HCT116 (cell line): Measurements from ENCODE around the gene LTBP1. TPM values are rescaled to one million over a fixed set of nuclear protein-coding genes. Genes with fewer than 3 reads are reported as not detected.

Experiments
- ATAC-seq: fragments of 200-7000 bp; cut with Tn5 transposase; 2 replicates; pipeline ENCODE4 v1.9.1; 2020; ENCODE audit warnings: mild to moderate bottlenecking, moderate library complexity
- BruUV-seq: library from RNA; stranded (reverse); fragments of 400-500 nt; replicated peaks from 2 replicates; lab custom pipeline; 2021; lab: Mats Ljungman, UMichigan
- CTCF ChIA-PET: fragments of 300-600 bp; sonication (Branson Sonifier 250); formaldehyde crosslinking; loops from one replicate; lab custom pipeline; 2021; ENCODE audit warnings: antibody characterized with exemption; lab: Charles Lee
- POLR2A ChIA-PET: fragments of 300-600, 350-600 bp; sonication (Branson Sonifier 250); formaldehyde crosslinking; loops from one replicate; lab custom pipeline; 2021; ENCODE audit warnings: antibody characterized with exemption; lab: Charles Lee
- RAD21 ChIA-PET, 2 experiments: fragments of 300-600 bp; sonication (Branson Sonifier 250); formaldehyde crosslinking; loops; one replicate each; lab custom pipeline; 2023; ENCODE audit warnings: low total read pairs in 2 of 2; ENCODE audit not compliant: uncharacterized antibody in 2 of 2, unreplicated experiment in 2 of 2, low non-redundant PET in 1 of 2; lab: Charles Lee
- DNase-seq: peaks from one replicate; pipeline ENCODE4 v3.0.0-alpha.2; 2010; ENCODE audit warnings: low read depth, low spot score
- H2AFZ ChIP-seq: fragments of 200-600 bp; shearing (Covaris generic), sonication (generic); 2 replicates; pipeline ENCODE4 v1.6.1; 2017; ENCODE audit warnings: low read depth, mixed run types, mixed read lengths, antibody characterized with exemption, low read length; ENCODE audit not compliant: poor library complexity, severe bottlenecking
- H3K27ac ChIP-seq: 2 replicates; pipeline ENCODE4 v1.5.1; 2012; ENCODE audit warnings: low read depth, low read length
- H3K27me3 ChIP-seq: fragments of 200-600 bp; sonication (generic); 2 replicates; pipeline ENCODE4 v1.6.1; 2016; ENCODE audit warnings: mixed run types, low read length, mixed read lengths; ENCODE audit not compliant: insufficient read depth
- H3K36me3 ChIP-seq, 2 experiments: fragments of 200-500 bp in 1 of 2; fragments of 200-600 bp in 1 of 2; sonication (Bioruptor generic) in 1 of 2; sonication (generic) in 1 of 2; 2 replicates each; pipeline versions ENCODE4 v1.5.1 to v1.6.1; 2014 to 2016; ENCODE audit warnings: low read length in 2 of 2, inconsistent platforms in 1 of 2, mixed read lengths in 1 of 2, mixed run types in 1 of 2; ENCODE audit not compliant: insufficient read depth in 2 of 2, control insufficient read depth in 1 of 2
- H3K4me1 ChIP-seq, 2 experiments: fragments of 200-600 bp in 1 of 2; sonication (generic) in 1 of 2; 2 replicates each; pipeline versions ENCODE4 v1.5.1 to v1.6.1; 2012 to 2017; ENCODE audit warnings: low read length in 2 of 2, inconsistent platforms in 1 of 2, mild to moderate bottlenecking in 1 of 2, mixed read lengths in 1 of 2, mixed run types in 1 of 2, moderate library complexity in 1 of 2; ENCODE audit not compliant: insufficient read depth in 2 of 2, control insufficient read depth in 1 of 2
- H3K4me2 ChIP-seq: fragments of 200-600 bp; sonication (generic); 2 replicates; pipeline ENCODE4 v1.6.1; 2017; ENCODE audit warnings: mixed run types, low read length, mixed read lengths
- H3K4me3 ChIP-seq, 2 experiments: fragments of 200-600 bp in 1 of 2; sonication (generic) in 1 of 2; replicated peaks in 1 of 2; 2 replicates each; pipeline ENCODE4 v1.5.1; 2011 to 2016; ENCODE audit warnings: low read length in 2 of 2, control low read depth in 1 of 2, low read depth in 1 of 2, mild to moderate bottlenecking in 1 of 2, mixed read lengths in 1 of 2, mixed run types in 1 of 2
- H3K79me2 ChIP-seq: fragments of 200-600 bp; sonication (generic); 2 replicates; pipeline ENCODE4 v1.6.1; 2017; ENCODE audit warnings: mild to moderate bottlenecking, mixed run types, low read length, moderate library complexity, mixed read lengths; ENCODE audit not compliant: insufficient read depth
- H3K9ac ChIP-seq: fragments of 200-600 bp; sonication (generic); 2 replicates; pipeline ENCODE4 v1.6.1; 2016; ENCODE audit warnings: low read length, mixed read lengths
- H3K9me2 ChIP-seq: fragments of 200-600 bp; sonication (generic), shearing (Covaris generic); 2 replicates; pipeline ENCODE4 v1.6.1; 2017; ENCODE audit warnings: mixed run types, mild to moderate bottlenecking, moderate library complexity; ENCODE audit not compliant: insufficient read depth
- H3K9me3 ChIP-seq, 2 experiments: fragments of 200-500 bp in 1 of 2; fragments of 200-600 bp in 1 of 2; sonication (Bioruptor generic) in 1 of 2; sonication (generic) in 1 of 2; 2 replicates each; pipeline ENCODE4 v1.6.1; 2014 to 2017; ENCODE audit warnings: low read length in 2 of 2, mixed read lengths in 2 of 2, inconsistent platforms in 1 of 2, low read depth in 1 of 2, mild to moderate bottlenecking in 1 of 2, mixed run types in 1 of 2, moderate library complexity in 1 of 2; ENCODE audit not compliant: control insufficient read depth in 1 of 2, insufficient read depth in 1 of 2
- H4K20me1 ChIP-seq: fragments of 200-600 bp; sonication (generic), shearing (Covaris generic); 2 replicates; pipeline ENCODE4 v1.6.1; 2017; ENCODE audit warnings: mixed run types, mild to moderate bottlenecking, moderate library complexity; ENCODE audit not compliant: insufficient read depth
- EGR1 ChIP-seq: IDR thresholded peaks from 2 replicates; pipeline ENCODE4 v1.6.1; 2012; ENCODE audit warnings: low read depth
- ELF1 ChIP-seq: IDR thresholded peaks from 2 replicates; pipeline ENCODE4 v1.6.1; 2012; ENCODE audit warnings: low read depth, borderline replicate concordance
- EZH2phosphoT487 ChIP-seq: fragments of 200-600 bp; IDR thresholded peaks from 2 replicates; pipeline ENCODE4 v1.6.1; 2018; ENCODE audit warnings: antibody characterized with exemption, borderline replicate concordance
- FOSL1 ChIP-seq: IDR thresholded peaks from 2 replicates; pipeline ENCODE4 v1.6.1; 2012; ENCODE audit warnings: low read depth
- RAD21 ChIP-seq: IDR thresholded peaks from 2 replicates; pipeline ENCODE4 v1.6.1; 2012; ENCODE audit warnings: low read depth, mild to moderate bottlenecking
- SIN3A ChIP-seq: IDR thresholded peaks from 2 replicates; pipeline ENCODE4 v1.6.1; 2012; ENCODE audit warnings: low read depth
- SP1 ChIP-seq: IDR thresholded peaks from 2 replicates; pipeline ENCODE4 v1.6.1; 2012; ENCODE audit warnings: low read depth
- SRF ChIP-seq: IDR thresholded peaks from 2 replicates; pipeline ENCODE4 v1.6.1; 2012; ENCODE audit warnings: low read depth
- TCF7L2 ChIP-seq: IDR thresholded peaks from 2 replicates; pipeline ENCODE4 v1.7.0; 2011; ENCODE audit warnings: borderline replicate concordance, inconsistent platforms; ENCODE audit not compliant: insufficient read depth, insufficient read length; ENCODE audit errors: extremely low read depth
- ZFX ChIP-seq: fragments of 450-650 bp; IDR thresholded peaks from 2 replicates; pipeline ENCODE4 v1.6.1; 2017
- ZNF274 ChIP-seq: fragments of 200-500 bp; sonication (Bioruptor generic); IDR thresholded peaks from 2 replicates; pipeline ENCODE4 v1.6.1; 2014; ENCODE audit warnings: mild to moderate bottlenecking, low read depth, low read length, inconsistent platforms
- intact Hi-C: fragments of 100-400 bp; cut with micrococcal nuclease; formaldehyde crosslinking; loops from 2 replicates; pipeline ENCODE4 v1.10.0; 2022
- total RNA-seq: library from RNA; stranded (reverse); gene quantifications from one replicate; pipeline ENCODE4 v1.2.1, GENCODE V29; 2021; ENCODE audit not compliant: unreplicated experiment
- TF ChIP-seq, protein P1 (sequence below): IDR thresholded peaks from 2 replicates; pipeline ENCODE4 v1.6.1; 2011; ENCODE audit warnings: mild to moderate bottlenecking, low read length, moderate library complexity; ENCODE audit not compliant: insufficient replicate concordance; ENCODE audit errors: extremely low read depth
- TF ChIP-seq, protein P2 (sequence below), 3 experiments: fragments of 200-600 bp in 1 of 3; sonication (generic) in 1 of 3; IDR thresholded peaks in 2 of 3; conservative IDR thresholded peaks in 1 of 3; 2 replicates each; pipeline ENCODE4 v1.5.1; 2012 to 2017; ENCODE audit warnings: low read depth in 2 of 3, low read length in 2 of 3, antibody characterized with exemption in 1 of 3, borderline replicate concordance in 1 of 3, control low read depth in 1 of 3, mild to moderate bottlenecking in 1 of 3, mixed read lengths in 1 of 3, mixed run types in 1 of 3, moderate library complexity in 1 of 3; ENCODE audit not compliant: insufficient read depth in 1 of 3
- TF ChIP-seq, protein P3 (sequence below): IDR thresholded peaks from 2 replicates; pipeline ENCODE4 v1.6.1; 2012

Gene LTBP1
- total RNA-seq, 1 experiment from 2014 or later: 5.1 TPM

DNA sequence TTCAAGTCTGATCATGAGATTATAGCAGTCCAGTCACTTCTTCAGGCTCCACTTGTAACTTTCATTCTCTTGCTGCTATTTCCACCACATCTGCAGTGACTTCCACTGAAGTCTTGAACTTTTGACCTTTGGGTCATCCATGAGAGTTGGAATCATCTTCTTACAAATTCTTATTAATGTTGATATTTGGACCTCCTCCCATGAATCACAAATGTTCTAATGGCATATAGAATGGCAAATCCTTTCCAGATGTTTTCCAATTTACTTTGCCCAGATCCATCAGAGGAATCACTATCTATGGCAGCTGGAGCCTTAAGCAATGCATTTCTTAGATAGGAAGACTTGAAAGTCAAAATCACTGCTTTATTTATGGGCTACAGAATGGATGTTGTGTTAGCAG is 159.4 kb downstream of the LTBP1 start:
- Histone ChIP-seq H2AFZ (no peak overlapping the region), H3K9me3 (no peaks in the 10 kb centered on the region), H3K4me2 (no peak overlapping the region), H3K9ac (no peak overlapping the region)
- no peak for DNase-seq
- no TSS peak for BruUV-seq
- POLR2A ChIA-PET: no interaction called here
- TF ChIP-seq EGR1 (no peak), SP1 (no peak), ZFX (no peak), SRF (no peak), RAD21 (no peak), SIN3A (no peak), EZH2phosphoT487 (no peak), FOSL1 (no peak), ELF1 (no peak), ZNF274 (no peak), TCF7L2 (no peak)
- TF ChIP-seq, protein P1, sequence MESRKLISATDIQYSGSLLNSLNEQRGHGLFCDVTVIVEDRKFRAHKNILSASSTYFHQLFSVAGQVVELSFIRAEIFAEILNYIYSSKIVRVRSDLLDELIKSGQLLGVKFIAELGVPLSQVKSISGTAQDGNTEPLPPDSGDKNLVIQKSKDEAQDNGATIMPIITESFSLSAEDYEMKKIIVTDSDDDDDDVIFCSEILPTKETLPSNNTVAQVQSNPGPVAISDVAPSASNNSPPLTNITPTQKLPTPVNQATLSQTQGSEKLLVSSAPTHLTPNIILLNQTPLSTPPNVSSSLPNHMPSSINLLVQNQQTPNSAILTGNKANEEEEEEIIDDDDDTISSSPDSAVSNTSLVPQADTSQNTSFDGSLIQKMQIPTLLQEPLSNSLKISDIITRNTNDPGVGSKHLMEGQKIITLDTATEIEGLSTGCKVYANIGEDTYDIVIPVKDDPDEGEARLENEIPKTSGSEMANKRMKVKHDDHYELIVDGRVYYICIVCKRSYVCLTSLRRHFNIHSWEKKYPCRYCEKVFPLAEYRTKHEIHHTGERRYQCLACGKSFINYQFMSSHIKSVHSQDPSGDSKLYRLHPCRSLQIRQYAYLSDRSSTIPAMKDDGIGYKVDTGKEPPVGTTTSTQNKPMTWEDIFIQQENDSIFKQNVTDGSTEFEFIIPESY: no peak
- TF ChIP-seq, protein P2, sequence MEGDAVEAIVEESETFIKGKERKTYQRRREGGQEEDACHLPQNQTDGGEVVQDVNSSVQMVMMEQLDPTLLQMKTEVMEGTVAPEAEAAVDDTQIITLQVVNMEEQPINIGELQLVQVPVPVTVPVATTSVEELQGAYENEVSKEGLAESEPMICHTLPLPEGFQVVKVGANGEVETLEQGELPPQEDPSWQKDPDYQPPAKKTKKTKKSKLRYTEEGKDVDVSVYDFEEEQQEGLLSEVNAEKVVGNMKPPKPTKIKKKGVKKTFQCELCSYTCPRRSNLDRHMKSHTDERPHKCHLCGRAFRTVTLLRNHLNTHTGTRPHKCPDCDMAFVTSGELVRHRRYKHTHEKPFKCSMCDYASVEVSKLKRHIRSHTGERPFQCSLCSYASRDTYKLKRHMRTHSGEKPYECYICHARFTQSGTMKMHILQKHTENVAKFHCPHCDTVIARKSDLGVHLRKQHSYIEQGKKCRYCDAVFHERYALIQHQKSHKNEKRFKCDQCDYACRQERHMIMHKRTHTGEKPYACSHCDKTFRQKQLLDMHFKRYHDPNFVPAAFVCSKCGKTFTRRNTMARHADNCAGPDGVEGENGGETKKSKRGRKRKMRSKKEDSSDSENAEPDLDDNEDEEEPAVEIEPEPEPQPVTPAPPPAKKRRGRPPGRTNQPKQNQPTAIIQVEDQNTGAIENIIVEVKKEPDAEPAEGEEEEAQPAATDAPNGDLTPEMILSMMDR (IDR thresholded peaks at IDR 0.05 in 2 of 3, conservative IDR thresholded peaks at IDR 0.05 in 1 of 3; ENCODE audit: borderline replicate concordance in 1 of 3, insufficient read depth in 1 of 3, low read depth in 2 of 3, low read length in 2 of 3): no peak
- TF ChIP-seq, protein P3, sequence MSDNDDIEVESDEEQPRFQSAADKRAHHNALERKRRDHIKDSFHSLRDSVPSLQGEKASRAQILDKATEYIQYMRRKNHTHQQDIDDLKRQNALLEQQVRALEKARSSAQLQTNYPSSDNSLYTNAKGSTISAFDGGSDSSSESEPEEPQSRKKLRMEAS: no peak
- TF ChIP-seq, all 23 proteins: peak for 0
- ChIA-PET RAD21 (no interaction called here), CTCF (no interaction called here)
- Histone ChIP-seq H3K27ac (no peak overlapping the region), H3K36me3 (no peaks in the 10 kb centered on the region), H3K4me1 (peaks cover 10 to 15% of the 10 kb centered on the region in 2 experiments; a peak in 3 of 4 replicates), H4K20me1 (no peaks in the 10 kb centered on the region), H3K79me2 (no peaks in the 10 kb centered on the region), H3K27me3 (no peaks in the 10 kb centered on the region), H3K4me3 (no peak overlapping the region), H3K9me2 (no peaks in the 10 kb centered on the region)
- no peak for ATAC-seq
- intact Hi-C loops: no loop called here
